Measurements from ENCODE around the gene C1QTNF1.

The C1QTNF1 gene

GRCh38 chr17:79074649-79075445 lies 50.9 kb downstream of the C1QTNF1 start, which contains the start of gene ENGASE:
TSS of gene ENGASE (plus strand) at chr17:79074824. CDS start at chr17:79074945, 121 bp downstream.
- Histone ChIP-seq H3K4me3 (ENCODE audit: insufficient read length, low read depth) (peak within 1 kb of the TSS; percentile 68), H3K4me1 (ENCODE audit: insufficient read depth, insufficient read length) (no peaks in the 10 kb centered on the region), H3K27me3 (ENCODE audit: insufficient read depth, insufficient read length) (peaks cover 19% of the 10 kb centered on the region), H3K36me3 (ENCODE audit: insufficient read depth, insufficient read length, low read length) (peaks cover 27% of the 10 kb centered on the region), H3K9me3 (ENCODE audit: insufficient read depth, low read length) (no peaks in the 10 kb centered on the region), H3K9ac (ENCODE audit: insufficient read length, low read depth) (peak within 1 kb of the TSS; percentile 81)
- peak; percentile 83 for DNase-seq (ENCODE audit: low read depth, low spot score)
- TF ChIP-seq SUZ12 (IDR thresholded peaks at IDR 0.05; ENCODE audit: extremely low read depth, insufficient read depth, insufficient read length) (no peak), ZNF274 (IDR thresholded peaks at IDR 0.05; ENCODE audit: low read depth, low read length) (no peak), YY1 (IDR thresholded peaks at IDR 0.05; ENCODE audit: insufficient read depth, insufficient read length) (peak; percentile 18)

- Histone ChIP-seq H3K4me3 (ENCODE audit: insufficient read length, low read depth) (peak overlapping the region; percentile 68), H3K36me3 (ENCODE audit: insufficient read depth, insufficient read length, low read length) (peaks cover 32% of the 10 kb centered on the region), H3K4me1 (ENCODE audit: insufficient read depth, insufficient read length) (no peaks in the 10 kb centered on the region), H3K9ac (ENCODE audit: insufficient read length, low read depth) (peak overlapping the region; percentile 81), H3K9me3 (ENCODE audit: insufficient read depth, low read length) (no peaks in the 10 kb centered on the region), H3K27me3 (ENCODE audit: insufficient read depth, insufficient read length) (peaks cover 19% of the 10 kb centered on the region)
- DNase-seq (ENCODE audit: low read depth, low spot score), result no peak
- TF ChIP-seq SUZ12 (IDR thresholded peaks at IDR 0.05; ENCODE audit: extremely low read depth, insufficient read depth, insufficient read length), result no peak
- no peak for TF ChIP-seq YY1 (IDR thresholded peaks at IDR 0.05; ENCODE audit: insufficient read depth, insufficient read length)
- TF ChIP-seq ZNF274 (IDR thresholded peaks at IDR 0.05; ENCODE audit: low read depth, low read length), result no peak
Measured at GRCh38 chr17:79075446-79075750, 51.4 kb downstream of the C1QTNF1 start.

GRCh38 chr17:79075861-79076406 lies 52.0 kb downstream of the C1QTNF1 start:
- Histone ChIP-seq H3K9ac (ENCODE audit: insufficient read length, low read depth) (peak overlapping the region; percentile 81), H3K9me3 (ENCODE audit: insufficient read depth, low read length) (no peaks in the 10 kb centered on the region), H3K4me3 (ENCODE audit: insufficient read length, low read depth) (no peak overlapping the region), H3K36me3 (ENCODE audit: insufficient read depth, insufficient read length, low read length) (peaks cover 37% of the 10 kb centered on the region), H3K4me1 (ENCODE audit: insufficient read depth, insufficient read length) (no peaks in the 10 kb centered on the region), H3K27me3 (ENCODE audit: insufficient read depth, insufficient read length) (peaks cover 19% of the 10 kb centered on the region)
- DNase-seq (ENCODE audit: low read depth, low spot score), result no peak
- TF ChIP-seq SUZ12 (IDR thresholded peaks at IDR 0.05; ENCODE audit: extremely low read depth, insufficient read depth, insufficient read length) (no peak), ZNF274 (IDR thresholded peaks at IDR 0.05; ENCODE audit: low read depth, low read length) (no peak), YY1 (IDR thresholded peaks at IDR 0.05; ENCODE audit: insufficient read depth, insufficient read length) (no peak)

- peaks cover 19% of the 10 kb centered on the region for H3K27me3 ChIP-seq (ENCODE audit: insufficient read depth, insufficient read length)
- H3K9me3 ChIP-seq (ENCODE audit: insufficient read depth, low read length), result no peaks in the 10 kb centered on the region
- TF ChIP-seq ZNF274 (IDR thresholded peaks at IDR 0.05; ENCODE audit: low read depth, low read length) (no peak), SUZ12 (IDR thresholded peaks at IDR 0.05; ENCODE audit: extremely low read depth, insufficient read depth, insufficient read length) (no peak), YY1 (IDR thresholded peaks at IDR 0.05; ENCODE audit: insufficient read depth, insufficient read length) (no peak)
- no peak overlapping the region for H3K9ac ChIP-seq (ENCODE audit: insufficient read length, low read depth)
- no peaks in the 10 kb centered on the region for H3K4me1 ChIP-seq (ENCODE audit: insufficient read depth, insufficient read length)
- DNase-seq (ENCODE audit: low read depth, low spot score), result no peak
- H3K36me3 ChIP-seq (ENCODE audit: insufficient read depth, insufficient read length, low read length), result peaks cover 47% of the 10 kb centered on the region
- H3K4me3 ChIP-seq (ENCODE audit: insufficient read length, low read depth), result no peak overlapping the region
Measured at GRCh38 chr17:79077587-79077986, 53.6 kb downstream of the C1QTNF1 start.

- Histone ChIP-seq H3K4me1 (ENCODE audit: insufficient read depth, insufficient read length) (no peaks in the 10 kb centered on the region), H3K4me3 (ENCODE audit: insufficient read length, low read depth) (no peak overlapping the region), H3K9ac (ENCODE audit: insufficient read length, low read depth) (no peak overlapping the region), H3K9me3 (ENCODE audit: insufficient read depth, low read length) (no peaks in the 10 kb centered on the region), H3K27me3 (ENCODE audit: insufficient read depth, insufficient read length) (peaks cover 15% of the 10 kb centered on the region), H3K36me3 (ENCODE audit: insufficient read depth, insufficient read length, low read length) (peaks cover 55% of the 10 kb centered on the region)
- TF ChIP-seq SUZ12 (IDR thresholded peaks at IDR 0.05; ENCODE audit: extremely low read depth, insufficient read depth, insufficient read length), result no peak
- no peak for TF ChIP-seq ZNF274 (IDR thresholded peaks at IDR 0.05; ENCODE audit: low read depth, low read length)
- no peak for TF ChIP-seq YY1 (IDR thresholded peaks at IDR 0.05; ENCODE audit: insufficient read depth, insufficient read length)
- DNase-seq (ENCODE audit: low read depth, low spot score), result no peak
Measured at GRCh38 chr17:79078476-79079190, 54.7 kb downstream of the C1QTNF1 start.

GRCh38 chr17:79079421-79080200 lies 55.6 kb downstream of the C1QTNF1 start:
- TF ChIP-seq SUZ12 (IDR thresholded peaks at IDR 0.05; ENCODE audit: extremely low read depth, insufficient read depth, insufficient read length), result no peak
- no peak for TF ChIP-seq YY1 (IDR thresholded peaks at IDR 0.05; ENCODE audit: insufficient read depth, insufficient read length)
- TF ChIP-seq ZNF274 (IDR thresholded peaks at IDR 0.05; ENCODE audit: low read depth, low read length), result no peak
- H3K9ac ChIP-seq (ENCODE audit: insufficient read length, low read depth), result no peak overlapping the region
- H3K4me3 ChIP-seq (ENCODE audit: insufficient read length, low read depth), result no peak overlapping the region
- H3K4me1 ChIP-seq (ENCODE audit: insufficient read depth, insufficient read length), result peaks cover 1% of the 10 kb centered on the region
- H3K27me3 ChIP-seq (ENCODE audit: insufficient read depth, insufficient read length), result peaks cover 12% of the 10 kb centered on the region
- no peaks in the 10 kb centered on the region for H3K9me3 ChIP-seq (ENCODE audit: insufficient read depth, low read length)
- H3K36me3 ChIP-seq (ENCODE audit: insufficient read depth, insufficient read length, low read length), result peaks cover 63% of the 10 kb centered on the region
- no peak for DNase-seq (ENCODE audit: low read depth, low spot score)

Data from NT2/D1 (cell line).